AG10803 (cell line): ENCODE measurements around the gene WDR48.
"Not testable (repeated sequence)": the region's sequence is repeated elsewhere in the genome, so short reads cannot be mapped to it uniquely, and the experiment has no call there.

Experiments
- DNase-seq: peaks from one replicate; pipeline ENCODE4 v3.0.0; 2010; ENCODE audit warnings: low read depth
- H3K4me3 ChIP-seq: 2 replicates; pipeline ENCODE4 v1.5.1; 2011; ENCODE audit warnings: mild to moderate bottlenecking, low read length, control low read depth
- TF ChIP-seq, protein P1 (sequence below): conservative IDR thresholded peaks from 2 replicates; pipeline ENCODE4 v1.5.1; 2011; ENCODE audit warnings: mild to moderate bottlenecking, low read length, control low read depth, inconsistent platforms

Gene WDR48

DNA sequence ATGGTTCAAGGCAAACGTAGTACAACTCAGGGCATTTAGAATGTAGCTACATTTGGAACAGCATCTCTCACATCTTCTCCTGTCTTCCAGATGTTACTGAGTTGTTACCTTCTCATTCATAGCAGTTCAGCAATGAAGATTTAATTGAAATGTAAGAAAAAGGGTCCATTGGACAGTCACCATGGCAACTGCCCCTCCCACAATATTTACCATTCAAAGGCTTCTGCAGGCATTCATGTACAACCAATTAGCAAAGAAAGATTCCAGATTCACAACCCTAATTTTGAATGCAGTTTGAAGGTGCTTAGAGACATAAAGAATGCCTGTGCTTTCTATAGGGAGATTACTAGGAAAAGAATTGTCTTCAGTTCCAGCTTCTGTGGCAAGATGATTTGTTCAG lies 22.3 kb upstream of the WDR48 start:
- TF ChIP-seq, protein P1, sequence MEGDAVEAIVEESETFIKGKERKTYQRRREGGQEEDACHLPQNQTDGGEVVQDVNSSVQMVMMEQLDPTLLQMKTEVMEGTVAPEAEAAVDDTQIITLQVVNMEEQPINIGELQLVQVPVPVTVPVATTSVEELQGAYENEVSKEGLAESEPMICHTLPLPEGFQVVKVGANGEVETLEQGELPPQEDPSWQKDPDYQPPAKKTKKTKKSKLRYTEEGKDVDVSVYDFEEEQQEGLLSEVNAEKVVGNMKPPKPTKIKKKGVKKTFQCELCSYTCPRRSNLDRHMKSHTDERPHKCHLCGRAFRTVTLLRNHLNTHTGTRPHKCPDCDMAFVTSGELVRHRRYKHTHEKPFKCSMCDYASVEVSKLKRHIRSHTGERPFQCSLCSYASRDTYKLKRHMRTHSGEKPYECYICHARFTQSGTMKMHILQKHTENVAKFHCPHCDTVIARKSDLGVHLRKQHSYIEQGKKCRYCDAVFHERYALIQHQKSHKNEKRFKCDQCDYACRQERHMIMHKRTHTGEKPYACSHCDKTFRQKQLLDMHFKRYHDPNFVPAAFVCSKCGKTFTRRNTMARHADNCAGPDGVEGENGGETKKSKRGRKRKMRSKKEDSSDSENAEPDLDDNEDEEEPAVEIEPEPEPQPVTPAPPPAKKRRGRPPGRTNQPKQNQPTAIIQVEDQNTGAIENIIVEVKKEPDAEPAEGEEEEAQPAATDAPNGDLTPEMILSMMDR: no peak
- no peak for DNase-seq
- H3K4me3 ChIP-seq: no peak overlapping the region

DNA sequence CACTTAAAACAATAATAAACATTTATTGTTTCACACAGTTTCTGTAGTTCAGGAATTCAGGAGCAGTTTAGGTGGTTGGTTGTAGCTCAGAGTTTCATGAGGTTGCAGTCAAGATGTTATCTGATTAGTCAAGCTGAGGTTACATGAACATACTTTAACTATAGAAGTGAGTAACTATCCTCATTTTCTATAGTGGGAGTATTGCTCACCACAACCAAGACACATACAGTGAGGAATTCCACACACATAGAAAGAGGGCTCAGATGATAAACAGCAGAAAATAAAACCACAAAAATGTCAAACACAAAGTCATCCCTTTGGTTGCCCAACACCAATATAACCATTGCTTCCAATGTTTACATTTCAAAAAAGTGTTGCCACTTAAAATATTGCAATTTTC lies 13.7 kb upstream of the WDR48 start:
- peak; percentile 88 for DNase-seq
- TF ChIP-seq, protein P1: no peak
- H3K4me3 ChIP-seq: no peak overlapping the region

DNA sequence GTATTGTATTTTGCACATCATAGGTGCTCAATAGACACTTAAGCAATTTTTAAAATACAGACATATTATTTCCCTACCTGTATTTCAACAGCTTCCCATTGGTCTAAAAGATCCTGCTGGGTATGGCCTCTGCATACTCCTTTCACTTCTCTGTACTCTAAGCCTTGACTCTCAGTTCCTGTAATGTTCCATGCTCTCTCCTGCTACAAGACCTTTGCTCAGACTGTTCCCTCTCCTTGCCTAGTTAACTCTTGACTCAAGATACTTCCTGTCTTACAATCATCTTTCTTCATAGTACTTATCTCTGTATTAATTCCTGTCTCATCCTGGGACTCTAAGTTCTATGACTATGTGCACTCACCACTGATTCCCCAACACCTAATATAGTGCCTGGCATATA lies 1.8 kb upstream of the WDR48 start:
- no peak for DNase-seq
- H3K4me3 ChIP-seq: no peak overlapping the region
- TF ChIP-seq, protein P1: no peak

DNA sequence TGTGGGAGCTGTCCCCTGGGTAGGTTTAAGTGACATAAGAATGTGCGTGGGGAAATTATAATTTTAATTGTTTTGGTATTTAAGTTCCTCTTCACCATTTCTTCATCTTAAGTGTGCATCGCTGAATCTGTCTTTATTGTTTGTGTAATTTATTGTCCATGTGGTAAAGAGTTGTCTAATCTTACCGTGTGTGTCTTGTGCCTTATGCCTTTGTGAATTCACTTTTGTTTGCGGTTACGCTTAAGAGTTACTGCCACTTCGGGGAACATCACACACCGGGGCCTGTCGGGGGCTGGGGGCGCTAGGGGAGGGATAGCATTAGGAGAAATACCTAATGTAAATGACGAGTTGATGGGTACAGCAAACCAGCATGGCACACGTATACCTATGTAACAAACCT lies 767 bp downstream of the WDR48 start:
- TF ChIP-seq, protein P1: no peak
- H3K4me3 ChIP-seq: peak overlapping the region; percentile 77
- no peak for DNase-seq

DNA sequence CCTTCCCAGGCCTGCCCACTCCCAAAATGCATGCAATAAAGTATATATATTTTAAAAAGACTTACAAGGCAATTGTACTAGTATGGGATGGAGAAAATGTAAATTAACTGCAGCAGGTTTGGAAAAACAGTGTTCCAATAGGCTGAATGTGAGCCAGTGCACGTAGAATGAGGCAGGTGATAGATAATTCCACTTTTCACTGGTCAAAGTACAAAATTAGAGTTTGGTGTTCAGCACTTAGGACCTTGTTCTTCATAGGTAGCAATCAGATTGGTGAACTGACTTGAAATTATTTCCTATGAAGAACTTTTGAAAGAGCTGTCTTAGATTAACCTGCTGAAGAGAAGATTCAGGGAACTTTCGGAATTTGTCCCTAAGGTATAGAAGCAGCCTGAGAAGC lies 1.9 kb downstream of the WDR48 start:
- TF ChIP-seq, protein P1: no peak
- no peak overlapping the region for H3K4me3 ChIP-seq
- no peak for DNase-seq

DNA sequence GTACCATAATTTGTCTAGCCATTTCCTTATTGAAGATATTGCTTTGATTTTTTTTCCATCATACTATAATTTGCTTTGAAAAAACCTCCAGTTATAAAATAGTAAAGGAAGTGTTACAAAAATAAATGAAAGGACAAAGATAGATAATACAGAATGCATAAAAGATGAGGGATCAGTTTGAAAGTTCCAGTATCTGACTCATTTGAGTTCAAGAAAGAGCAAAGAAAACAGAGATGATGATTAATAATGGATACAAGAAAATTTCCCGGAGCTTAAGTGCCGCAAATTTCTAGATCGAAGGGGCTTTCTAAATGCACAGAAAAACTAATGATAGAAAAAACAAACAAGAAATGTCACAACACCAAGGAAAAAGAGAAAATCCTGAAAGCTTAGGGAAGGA lies 4.3 kb downstream of the WDR48 start:
- TF ChIP-seq, protein P1: no peak
- no peak for DNase-seq
- no peak overlapping the region for H3K4me3 ChIP-seq

DNA sequence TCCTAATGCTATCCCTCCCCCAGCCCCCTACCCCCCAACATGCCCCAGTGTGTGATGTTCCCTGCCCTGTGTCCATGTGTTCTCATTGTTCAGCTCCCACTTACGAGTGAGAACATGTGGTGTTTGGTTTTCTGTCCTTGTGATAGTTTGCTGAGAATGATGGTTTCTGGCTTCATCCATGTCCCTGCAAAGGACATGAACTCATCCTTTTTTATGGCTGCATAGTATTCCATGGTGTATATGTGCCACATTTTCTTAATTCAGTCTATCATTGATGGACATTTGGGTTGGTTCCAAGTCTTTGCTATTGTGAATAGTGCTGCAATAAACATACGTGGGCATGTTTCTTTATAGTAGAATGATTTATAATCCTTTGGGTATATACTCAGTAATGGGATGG lies 9.4 kb downstream of the WDR48 start:
- not testable (repeated sequence) for DNase-seq, H3K4me3 ChIP-seq

DNA sequence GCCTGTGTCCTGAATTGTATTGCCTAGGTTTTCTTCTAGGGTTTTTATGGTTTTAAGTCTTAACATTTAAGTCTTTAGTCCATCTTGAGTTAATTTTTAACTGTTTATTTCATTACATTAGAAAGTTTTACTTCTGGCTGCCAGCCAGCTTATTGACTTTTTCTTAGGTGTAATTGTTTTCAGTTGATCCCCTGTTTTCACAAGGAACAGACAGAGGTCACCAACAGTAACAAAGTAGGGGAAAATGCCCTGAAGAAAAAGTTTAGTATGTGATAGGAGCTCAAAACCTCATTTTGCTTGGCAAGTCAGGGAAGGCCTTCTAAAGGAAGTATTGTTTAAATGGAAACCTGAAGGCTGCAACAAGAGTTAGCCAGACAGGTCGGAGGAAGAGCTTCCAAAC lies 10.4 kb downstream of the WDR48 start:
- DNase-seq: no peak
- H3K4me3 ChIP-seq: no peak overlapping the region
- TF ChIP-seq, protein P1: no peak
